GM18867 (cell line): Measurements from ENCODE around the gene AKAP6.
A peak's percentile ranks its signal among the peaks of the same experiment; 100 is the strongest.
"Not testable (repeated sequence)": the region's sequence is repeated elsewhere in the genome, so short reads cannot be mapped to it uniquely, and the experiment has no call there.

Experiments
- ATAC-seq: cut with Tn5 transposase; IDR thresholded peaks from one replicate; pipeline ENCODE4 v1.9.1; 2021; ENCODE audit warnings: mild to moderate bottlenecking, moderate library complexity; ENCODE audit not compliant: unreplicated experiment

Gene AKAP6

GRCh38 chr14:32434880-32435279 lies 105.8 kb downstream of the AKAP6 start:
- peak; percentile 43 for ATAC-seq

- no peak for ATAC-seq
Measured at GRCh38 chr14:32435411-32435810, 106.3 kb downstream of the AKAP6 start.

GRCh38 chr14:32436993-32437392 lies 107.9 kb downstream of the AKAP6 start:
- ATAC-seq: no peak

- no peak for ATAC-seq
Measured at GRCh38 chr14:32438517-32438916, 109.4 kb downstream of the AKAP6 start.

- ATAC-seq: no peak
Measured at GRCh38 chr14:32443890-32444661, 115.0 kb downstream of the AKAP6 start.

- ATAC-seq: no peak
Measured at GRCh38 chr14:32447371-32447770, 118.3 kb downstream of the AKAP6 start.

- ATAC-seq: no peak
Measured at GRCh38 chr14:32449648-32450047, 120.5 kb downstream of the AKAP6 start.

GRCh38 chr14:32450919-32451675 lies 122.0 kb downstream of the AKAP6 start:
- ATAC-seq: no peak

GRCh38 chr14:32453857-32454810 lies 125.0 kb downstream of the AKAP6 start:
- ATAC-seq: no peak

GRCh38 chr14:32457213-32457920 lies 128.3 kb downstream of the AKAP6 start:
- no peak for ATAC-seq

- no peak for ATAC-seq
Measured at GRCh38 chr14:32458720-32459119, 129.6 kb downstream of the AKAP6 start.

- ATAC-seq: no peak
Measured at GRCh38 chr14:32460267-32460666, 131.2 kb downstream of the AKAP6 start.

GRCh38 chr14:32462553-32462952 lies 133.5 kb downstream of the AKAP6 start:
- not testable (repeated sequence) for ATAC-seq

- no peak for ATAC-seq
Measured at GRCh38 chr14:32468955-32469354, 139.9 kb downstream of the AKAP6 start.

GRCh38 chr14:32469388-32470160 lies 140.5 kb downstream of the AKAP6 start:
- ATAC-seq: peak; percentile 49

GRCh38 chr14:32470161-32470715 lies 141.1 kb downstream of the AKAP6 start:
- no peak for ATAC-seq

GRCh38 chr14:32471181-32471580 lies 142.1 kb downstream of the AKAP6 start:
- no peak for ATAC-seq

- no peak for ATAC-seq
Measured at GRCh38 chr14:32472076-32472475, 143.0 kb downstream of the AKAP6 start.
